ENCODE results near the gene DLX3. TPM values are rescaled to one million over a fixed set of nuclear protein-coding genes. Genes with fewer than 3 reads are reported as not detected.

Gene DLX3
- total RNA-seq, 2 donors from 2014 or later = 0.36 to 0.68 TPM

DNA sequence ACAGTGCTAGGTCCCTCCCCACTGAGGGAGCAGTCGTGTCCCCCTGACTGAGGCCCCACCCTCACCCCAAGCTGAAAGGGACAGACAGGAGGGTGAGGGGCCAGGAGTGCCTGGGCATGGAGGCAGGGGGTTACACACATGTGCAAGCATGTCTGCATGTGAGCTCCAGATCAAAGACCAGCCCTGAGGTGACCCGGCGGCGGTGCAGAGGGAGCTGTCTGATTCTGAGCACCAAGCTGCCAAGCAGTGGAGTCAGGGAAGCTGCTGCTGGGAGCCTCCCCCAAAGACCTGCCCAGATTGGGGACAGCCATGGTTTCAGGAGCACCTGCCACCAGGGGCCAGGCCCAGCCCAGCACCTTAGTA, 5.5 kb downstream of the DLX3 start:
- Histone ChIP-seq H3K4me1 (replicated peaks) (peaks cover 6% of the 10 kb centered on the region), H3K9me3 (no peaks in the 10 kb centered on the region), H3K27me3 (replicated peaks; ENCODE audit: insufficient read depth) (no peaks in the 10 kb centered on the region), H3K4me3 (no peak overlapping the region), H3K36me3 (no peaks in the 10 kb centered on the region), H3K27ac (no peak overlapping the region)
- no peak for DNase-seq (ENCODE audit: low spot score)
- intact Hi-C loops (cut with DNase I) = no loop called here
- 75% methylated on average over 4 of the region's 4 CpGs for WGBS
- TF ChIP-seq POLR2A (IDR thresholded peaks at IDR 0.05) (no peak), POLR2AphosphoS5 (IDR thresholded peaks at IDR 0.05) (no peak)
- TF ChIP-seq, protein P1, sequence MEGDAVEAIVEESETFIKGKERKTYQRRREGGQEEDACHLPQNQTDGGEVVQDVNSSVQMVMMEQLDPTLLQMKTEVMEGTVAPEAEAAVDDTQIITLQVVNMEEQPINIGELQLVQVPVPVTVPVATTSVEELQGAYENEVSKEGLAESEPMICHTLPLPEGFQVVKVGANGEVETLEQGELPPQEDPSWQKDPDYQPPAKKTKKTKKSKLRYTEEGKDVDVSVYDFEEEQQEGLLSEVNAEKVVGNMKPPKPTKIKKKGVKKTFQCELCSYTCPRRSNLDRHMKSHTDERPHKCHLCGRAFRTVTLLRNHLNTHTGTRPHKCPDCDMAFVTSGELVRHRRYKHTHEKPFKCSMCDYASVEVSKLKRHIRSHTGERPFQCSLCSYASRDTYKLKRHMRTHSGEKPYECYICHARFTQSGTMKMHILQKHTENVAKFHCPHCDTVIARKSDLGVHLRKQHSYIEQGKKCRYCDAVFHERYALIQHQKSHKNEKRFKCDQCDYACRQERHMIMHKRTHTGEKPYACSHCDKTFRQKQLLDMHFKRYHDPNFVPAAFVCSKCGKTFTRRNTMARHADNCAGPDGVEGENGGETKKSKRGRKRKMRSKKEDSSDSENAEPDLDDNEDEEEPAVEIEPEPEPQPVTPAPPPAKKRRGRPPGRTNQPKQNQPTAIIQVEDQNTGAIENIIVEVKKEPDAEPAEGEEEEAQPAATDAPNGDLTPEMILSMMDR (IDR thresholded peaks at IDR 0.05) = no peak

DNA sequence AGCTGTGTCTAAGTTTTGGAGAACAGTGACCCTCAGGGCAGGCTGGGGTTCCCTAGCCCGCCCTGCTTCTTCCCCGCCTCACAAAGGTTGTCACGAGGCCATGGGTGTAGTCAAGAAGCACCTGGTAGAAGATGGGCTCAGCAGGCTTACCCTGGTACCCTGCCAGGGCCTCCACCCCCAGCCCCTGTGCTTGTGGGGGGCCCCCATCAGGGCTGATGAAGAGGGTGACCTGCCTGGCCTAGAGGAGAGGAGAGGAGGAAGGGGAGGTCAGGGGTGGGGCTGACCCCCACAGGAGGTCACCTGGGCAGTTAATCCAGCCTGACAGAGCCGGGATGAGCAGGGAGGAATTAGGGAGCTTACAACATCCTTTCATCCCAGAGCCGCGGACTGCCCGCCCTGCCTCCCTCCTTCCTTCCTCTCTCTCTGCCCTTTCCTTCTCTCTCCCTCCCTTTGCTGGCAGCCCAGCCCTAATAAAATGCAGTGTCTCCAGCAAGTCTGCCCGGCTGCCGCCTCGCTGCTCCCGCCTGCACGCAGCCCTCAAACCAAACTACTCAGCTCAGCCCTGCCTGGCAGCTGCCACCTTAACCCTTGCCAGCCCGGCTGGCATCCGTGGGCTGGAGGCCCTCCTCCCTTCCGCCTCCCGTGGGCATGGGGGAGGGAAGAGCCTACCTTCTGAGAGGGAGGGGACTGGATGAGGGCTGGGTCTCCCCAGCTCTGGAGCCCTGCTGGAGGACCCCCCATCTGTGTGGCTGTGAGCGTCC, 7.2 kb downstream of the DLX3 start:
- H3K27me3 ChIP-seq (replicated peaks; ENCODE audit: insufficient read depth) = no peaks in the 10 kb centered on the region
- no peak overlapping the region for H3K27ac ChIP-seq

DNA sequence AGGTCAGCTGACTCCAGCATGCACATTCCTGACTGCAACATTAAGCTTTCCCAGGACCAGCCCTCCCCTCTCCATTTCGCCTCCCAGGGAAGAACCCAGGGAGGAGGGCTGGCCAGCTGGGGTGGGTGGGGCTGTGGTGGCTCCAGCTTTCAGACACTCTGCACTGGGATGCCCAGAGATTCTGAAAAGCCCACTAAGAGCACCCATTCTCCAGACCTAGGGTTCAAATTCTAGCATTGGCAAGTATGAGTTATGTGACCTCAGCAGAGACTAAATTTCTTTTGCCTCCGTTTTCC, 7.8 kb downstream of the DLX3 start:
- Histone ChIP-seq H3K27me3 (replicated peaks; ENCODE audit: insufficient read depth) (no peaks in the 10 kb centered on the region), H3K27ac (no peak overlapping the region), H3K36me3 (no peaks in the 10 kb centered on the region), H3K4me3 (no peak overlapping the region), H3K4me1 (replicated peaks) (peaks cover 4% of the 10 kb centered on the region), H3K9me3 (no peaks in the 10 kb centered on the region)
- intact Hi-C loops (cut with DNase I) = no loop called here
- TF ChIP-seq POLR2AphosphoS5 (IDR thresholded peaks at IDR 0.05) (no peak), POLR2A (IDR thresholded peaks at IDR 0.05) (no peak)
- TF ChIP-seq, protein P1 (IDR thresholded peaks at IDR 0.05) = no peak
- WGBS = 56% methylated on average over 2 of the region's 2 CpGs
- no peak for DNase-seq (ENCODE audit: low spot score)

More for the DNA sequence above, 7.2 kb downstream of the DLX3 start:
- no peaks in the 10 kb centered on the region for H3K36me3 ChIP-seq
- DNase-seq (ENCODE audit: low spot score) = peak; percentile 77
- H3K4me1 ChIP-seq (replicated peaks) = peaks cover 4% of the 10 kb centered on the region
- WGBS = 12% methylated on average over 17 of the region's 17 CpGs
- intact Hi-C loops (cut with DNase I) = no loop called here
- TF ChIP-seq POLR2AphosphoS5 (IDR thresholded peaks at IDR 0.05) = peak; percentile 77
- TF ChIP-seq, protein P1 (IDR thresholded peaks at IDR 0.05) = no peak
- H3K9me3 ChIP-seq = no peaks in the 10 kb centered on the region
- no peak overlapping the region for H3K4me3 ChIP-seq

DNA sequence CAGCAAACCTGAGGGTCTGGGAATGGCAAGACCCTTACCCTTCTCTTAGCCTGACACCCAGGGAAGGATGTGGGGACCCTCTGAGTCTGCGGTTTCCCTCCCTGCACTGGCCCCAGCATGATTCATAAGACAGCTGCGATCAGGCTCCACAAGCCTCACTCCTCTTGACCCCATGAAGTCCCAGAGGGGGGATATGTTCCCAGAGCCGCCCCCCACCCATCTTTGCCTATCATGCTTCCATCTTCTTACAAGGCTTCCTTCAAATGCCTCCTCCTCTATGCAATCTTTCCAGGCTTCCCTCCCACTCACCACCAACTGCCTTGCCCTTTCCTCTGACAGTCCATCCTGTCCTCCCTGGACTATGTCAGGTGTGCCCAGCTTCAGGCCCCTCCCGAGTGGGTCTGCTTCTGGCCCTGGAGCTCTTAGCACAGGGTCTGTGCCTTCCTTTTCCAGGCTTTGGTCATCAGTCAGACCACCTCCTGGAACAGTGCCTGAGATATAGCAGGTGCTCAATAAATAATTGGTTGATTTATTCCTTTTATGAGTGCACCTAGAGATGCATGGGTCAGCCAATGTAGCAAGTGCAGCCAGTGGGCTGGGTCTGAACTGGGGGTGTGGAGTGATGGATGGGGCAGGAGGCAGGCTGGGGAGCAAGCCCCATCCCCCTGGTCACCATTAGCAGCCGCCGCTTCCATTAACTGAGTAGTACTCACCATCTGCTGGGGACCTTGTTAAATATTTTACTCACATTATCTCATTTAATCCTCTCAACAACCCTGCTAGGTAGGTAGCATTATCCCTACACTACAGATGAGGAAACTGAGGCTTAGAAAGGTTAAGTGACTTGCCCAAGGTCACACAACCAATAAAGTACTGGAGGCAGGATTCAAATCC, 8.4 kb downstream of the DLX3 start:
- Histone ChIP-seq H3K9me3 (no peaks in the 10 kb centered on the region), H3K36me3 (no peaks in the 10 kb centered on the region), H3K4me3 (no peak overlapping the region), H3K27ac (no peak overlapping the region), H3K4me1 (replicated peaks) (peaks cover 4% of the 10 kb centered on the region), H3K27me3 (replicated peaks; ENCODE audit: insufficient read depth) (no peaks in the 10 kb centered on the region)
- DNase-seq (ENCODE audit: low spot score) = no peak
- TF ChIP-seq, protein P1 (IDR thresholded peaks at IDR 0.05) = no peak
- TF ChIP-seq POLR2A (IDR thresholded peaks at IDR 0.05) (no peak), POLR2AphosphoS5 (IDR thresholded peaks at IDR 0.05) (no peak)
- intact Hi-C loops (cut with DNase I) = no loop called here
- WGBS = 69% methylated on average over 6 of the region's 6 CpGs

Data from prostate gland (tissue), 2 donors.